Stimulated activated CD4-positive, alpha-beta T cell treated with anti-CD3 and anti-CD28 coated beads, Interleukin-2, amount 100 ng/mL, for 4 hours (primary cell): ENCODE results near the gene DISP3.

Source experiments
- DNase-seq: peaks from one replicate; pipeline ENCODE4 v3.0.0-alpha.2; 2020; ENCODE audit warnings: low read depth

Gene DISP3

GRCh38 chr1:11514366-11514765, 35.4 kb downstream of the DISP3 start:
- no peak for DNase-seq

- no peak for DNase-seq
Observed at GRCh38 chr1:11515368-11516300, 36.7 kb downstream of the DISP3 start.

- DNase-seq, result no peak
Observed at GRCh38 chr1:11516961-11517635, 38.1 kb downstream of the DISP3 start.

GRCh38 chr1:11518016-11518701, 39.2 kb downstream of the DISP3 start:
- no peak for DNase-seq

GRCh38 chr1:11518791-11519628, 40.1 kb downstream of the DISP3 start:
- DNase-seq, result no peak

- no peak for DNase-seq
Observed at GRCh38 chr1:11519629-11520031, 40.7 kb downstream of the DISP3 start.

GRCh38 chr1:11520531-11521233, 41.7 kb downstream of the DISP3 start:
- DNase-seq, result no peak

GRCh38 chr1:11521582-11522399, 42.8 kb downstream of the DISP3 start:
- no peak for DNase-seq

- DNase-seq, result no peak
Observed at GRCh38 chr1:11522400-11523235, 43.7 kb downstream of the DISP3 start.

- DNase-seq, result no peak
Observed at GRCh38 chr1:11523261-11523660, 44.3 kb downstream of the DISP3 start.

GRCh38 chr1:11523746-11524464, 45.0 kb downstream of the DISP3 start:
- no peak for DNase-seq

- DNase-seq, result no peak
Observed at GRCh38 chr1:11524465-11525150, 45.7 kb downstream of the DISP3 start.

- DNase-seq, result no peak
Observed at GRCh38 chr1:11525151-11525505, 46.2 kb downstream of the DISP3 start.

GRCh38 chr1:11525516-11525915, 46.6 kb downstream of the DISP3 start:
- no peak for DNase-seq

- no peak for DNase-seq
Observed at GRCh38 chr1:11526071-11526895, 47.3 kb downstream of the DISP3 start.

GRCh38 chr1:11527541-11528452, 48.8 kb downstream of the DISP3 start:
- no peak for DNase-seq
